HG02678 (cell line): ENCODE data around the gene TRIP6.

Experiments
- ATAC-seq: cut with Tn5 transposase; IDR thresholded peaks from one replicate; pipeline ENCODE4 v1.9.1; 2021; ENCODE audit warnings: mild to moderate bottlenecking, moderate library complexity; ENCODE audit not compliant: unreplicated experiment

TRIP6 gene

GRCh38 chr7:100867040-100867775 lies at the start of gene TRIP6:
Gene TRIP6, plus strand, starts transcription at chr7:100867387. Its CDS starts 111 bp downstream, at chr7:100867498.
- peak; percentile 43 for ATAC-seq

GRCh38 chr7:100818366-100818765 lies 48.8 kb upstream of the TRIP6 start:
- no peak for ATAC-seq

- no peak for ATAC-seq
Observed at GRCh38 chr7:100818825-100819224, 48.4 kb upstream of the TRIP6 start.

GRCh38 chr7:100819586-100819985 lies 47.6 kb upstream of the TRIP6 start:
- no peak for ATAC-seq

GRCh38 chr7:100822236-100823139 lies 44.7 kb upstream of the TRIP6 start:
- ATAC-seq = no peak

GRCh38 chr7:100823140-100823525 lies 44.1 kb upstream of the TRIP6 start:
- ATAC-seq = no peak

- ATAC-seq = no peak
Observed at GRCh38 chr7:100823534-100823933, 43.7 kb upstream of the TRIP6 start.

- no peak for ATAC-seq
Observed at GRCh38 chr7:100824499-100825214, 42.5 kb upstream of the TRIP6 start.

- no peak for ATAC-seq
Observed at GRCh38 chr7:100825215-100825671, 41.9 kb upstream of the TRIP6 start.

- ATAC-seq = no peak
Observed at GRCh38 chr7:100825751-100826513, 41.3 kb upstream of the TRIP6 start.

- ATAC-seq = no peak
Observed at GRCh38 chr7:100826514-100827329, 40.5 kb upstream of the TRIP6 start.

GRCh38 chr7:100827330-100828226 lies 39.6 kb upstream of the TRIP6 start, which contains the start of gene EPHB4:
Gene EPHB4, minus strand, starts transcription at chr7:100827523. Its CDS starts 493 bp downstream, at chr7:100827030.
- no peak for ATAC-seq

GRCh38 chr7:100829150-100829716 lies 38.0 kb upstream of the TRIP6 start:
- ATAC-seq = no peak

GRCh38 chr7:100830396-100830795 lies 36.8 kb upstream of the TRIP6 start:
- no peak for ATAC-seq

- ATAC-seq = no peak
Observed at GRCh38 chr7:100832281-100832633, 34.9 kb upstream of the TRIP6 start.

GRCh38 chr7:100835903-100836811 lies 31.0 kb upstream of the TRIP6 start:
- ATAC-seq = no peak

GRCh38 chr7:100836812-100837098 lies 30.4 kb upstream of the TRIP6 start:
- no peak for ATAC-seq
